ENCODE results near the gene ATP13A1. TPM values are rescaled to one million over a fixed set of nuclear protein-coding genes. Genes with fewer than 3 reads are reported as not detected.

The ATP13A1 gene
- total RNA-seq, 2 donors from 2014 or later, result 23.6 to 62.1 TPM

GRCh38 chr19:19649580-19649995 is 13.9 kb downstream of the ATP13A1 start:
- DNase-seq (ENCODE audit: low spot score), result no peak
- Histone ChIP-seq H3K9me3 (no peaks in the 10 kb centered on the region), H3K4me1 (peaks cover 0 to 11% of the 10 kb centered on the region in 2 donors), H3K4me3 (no peak overlapping the region), H3K36me3 (peaks cover 91% of the 10 kb centered on the region), H3K27ac (no peak overlapping the region), H3K27me3 (no peaks in the 10 kb centered on the region)
- TF ChIP-seq CTCF (IDR thresholded peaks at IDR 0.05), result no peak

GRCh38 chr19:19649155-19649554 is 14.3 kb downstream of the ATP13A1 start:
- TF ChIP-seq CTCF (IDR thresholded peaks at IDR 0.05), result no peak
- Histone ChIP-seq H3K27ac (no peak overlapping the region), H3K4me1 (peaks cover 0 to 11% of the 10 kb centered on the region in 2 donors), H3K36me3 (peaks cover 87% of the 10 kb centered on the region), H3K9me3 (no peaks in the 10 kb centered on the region), H3K4me3 (no peak overlapping the region), H3K27me3 (no peaks in the 10 kb centered on the region)
- no peak for DNase-seq (ENCODE audit: low spot score)

GRCh38 chr19:19647037-19647835 is 16.2 kb downstream of the ATP13A1 start:
- H3K27me3 ChIP-seq, result no peaks in the 10 kb centered on the region

GRCh38 chr19:19645233-19645870 is 18.1 kb downstream of the ATP13A1 start:
- no peaks in the 10 kb centered on the region for H3K27me3 ChIP-seq
- no peak for TF ChIP-seq CTCF (IDR thresholded peaks at IDR 0.05)
- no peak for DNase-seq (ENCODE audit: low spot score)
- H3K4me1 ChIP-seq, result peaks cover 0 to 10% of the 10 kb centered on the region in 2 donors
- no peaks in the 10 kb centered on the region for H3K9me3 ChIP-seq
- H3K4me3 ChIP-seq, result no peak overlapping the region
- H3K36me3 ChIP-seq, result peaks cover 50% of the 10 kb centered on the region
- no peak overlapping the region for H3K27ac ChIP-seq

More at GRCh38 chr19:19647037-19647835, 16.2 kb downstream of the ATP13A1 start:
- H3K4me1 ChIP-seq, result peaks cover 0 to 21% of the 10 kb centered on the region in 2 donors
- H3K4me3 ChIP-seq, result no peak overlapping the region
- H3K27ac ChIP-seq, result no peak overlapping the region
- peaks cover 68% of the 10 kb centered on the region for H3K36me3 ChIP-seq
- TF ChIP-seq CTCF (IDR thresholded peaks at IDR 0.05), result no peak
- H3K9me3 ChIP-seq, result no peaks in the 10 kb centered on the region
- no peak for DNase-seq (ENCODE audit: low spot score)

- H3K27ac ChIP-seq, result no peak overlapping the region
Observed at GRCh38 chr19:19644054-19644388, 19.5 kb downstream of the ATP13A1 start.

More at GRCh38 chr19:19644054-19644388, 19.5 kb downstream of the ATP13A1 start:
- TF ChIP-seq CTCF (IDR thresholded peaks at IDR 0.05), result peak; percentile 27 to 42
- no peak for DNase-seq (ENCODE audit: low spot score)
- H3K36me3 ChIP-seq, result peaks cover 38% of the 10 kb centered on the region
- no peaks in the 10 kb centered on the region for H3K9me3 ChIP-seq
- no peaks in the 10 kb centered on the region for H3K27me3 ChIP-seq
- peaks cover 0 to 10% of the 10 kb centered on the region in 2 donors for H3K4me1 ChIP-seq
- peak overlapping the region in 1 of 2 donors; percentile 76 for H3K4me3 ChIP-seq
